HG02678 (cell line): ENCODE data around the gene DCX.

Experiments used
- ATAC-seq: cut with Tn5 transposase; IDR thresholded peaks from one replicate; pipeline ENCODE4 v1.9.1; 2021; ENCODE audit warnings: mild to moderate bottlenecking, moderate library complexity; ENCODE audit not compliant: unreplicated experiment

DCX gene

DNA sequence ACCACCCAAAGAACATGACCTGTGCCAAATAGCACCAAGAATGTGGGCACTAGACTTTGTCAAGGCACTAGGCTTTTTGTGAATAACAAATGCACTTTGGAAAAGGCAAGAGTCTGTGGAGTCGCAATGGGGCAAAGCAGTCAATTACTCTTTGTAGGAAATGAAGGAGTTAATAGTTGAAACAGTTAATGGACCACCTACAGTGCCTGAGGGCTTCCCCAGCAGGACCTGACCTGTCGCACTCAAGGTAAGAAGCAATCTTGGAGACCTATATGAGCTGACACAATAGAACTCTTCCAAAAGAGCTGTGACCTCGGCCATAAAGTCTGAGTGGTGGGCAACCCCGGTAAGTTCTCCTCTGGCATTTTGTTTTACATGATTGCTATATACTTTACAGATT lies 92.5 kb downstream of the DCX start:
- no peak for ATAC-seq

DNA sequence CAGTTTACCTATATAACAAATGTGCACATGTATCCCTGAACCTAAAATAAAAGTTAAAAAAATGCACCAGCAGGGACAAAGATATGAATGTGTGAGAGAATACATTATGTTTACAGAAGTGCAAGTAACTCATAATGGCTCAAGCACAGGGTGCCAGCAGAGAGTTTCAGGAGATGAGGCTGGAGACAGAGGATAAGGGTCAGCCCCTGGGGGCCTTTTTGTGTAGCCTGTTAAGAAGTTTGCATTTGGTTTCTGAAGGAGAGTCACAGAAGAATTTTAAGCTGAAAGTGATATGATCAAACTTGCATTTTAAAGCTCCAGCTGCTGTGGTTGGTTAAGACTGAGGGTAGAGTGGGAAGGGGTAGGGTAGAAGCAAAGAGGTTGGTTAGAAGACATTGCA lies 93.1 kb downstream of the DCX start:
- ATAC-seq = no peak

DNA sequence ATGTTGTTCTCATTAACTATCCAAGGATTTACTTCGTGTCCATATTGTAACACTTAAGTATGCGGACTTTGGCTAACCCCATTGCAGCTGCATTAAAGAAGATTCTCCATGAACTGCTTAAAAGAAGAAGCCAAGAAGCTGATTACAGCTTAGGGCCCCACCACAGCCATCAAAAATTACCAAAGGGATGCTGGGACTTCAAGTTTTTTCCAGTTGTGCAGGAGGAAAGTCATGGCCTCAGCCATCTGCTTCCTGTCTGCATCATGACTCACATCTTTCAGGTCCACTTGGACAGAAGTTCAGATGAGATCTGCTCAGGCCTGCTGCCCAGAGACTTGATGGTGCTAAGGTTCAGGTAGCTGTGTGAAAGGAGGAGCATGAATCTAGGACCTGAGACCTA lies 102.9 kb downstream of the DCX start:
- ATAC-seq = no peak

DNA sequence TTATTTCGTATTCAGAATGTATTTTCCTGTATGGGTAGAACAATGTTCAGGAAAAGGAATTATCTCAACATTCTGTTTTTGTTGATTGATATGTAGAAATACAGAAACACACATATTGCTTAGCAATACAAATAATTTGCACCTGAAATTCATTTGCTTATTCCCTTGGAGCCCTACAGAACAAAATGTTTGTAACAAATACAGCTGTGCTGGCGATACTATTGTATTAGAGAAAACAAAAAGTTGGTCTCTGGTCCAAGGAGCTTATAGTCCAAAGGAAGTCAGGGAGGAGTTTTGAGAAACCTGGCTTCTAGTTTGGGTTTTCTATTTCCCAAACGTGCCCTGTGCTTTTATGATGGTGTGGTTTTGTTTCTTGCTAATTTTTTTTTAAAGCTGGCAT lies 104.0 kb downstream of the DCX start:
- no peak for ATAC-seq

DNA sequence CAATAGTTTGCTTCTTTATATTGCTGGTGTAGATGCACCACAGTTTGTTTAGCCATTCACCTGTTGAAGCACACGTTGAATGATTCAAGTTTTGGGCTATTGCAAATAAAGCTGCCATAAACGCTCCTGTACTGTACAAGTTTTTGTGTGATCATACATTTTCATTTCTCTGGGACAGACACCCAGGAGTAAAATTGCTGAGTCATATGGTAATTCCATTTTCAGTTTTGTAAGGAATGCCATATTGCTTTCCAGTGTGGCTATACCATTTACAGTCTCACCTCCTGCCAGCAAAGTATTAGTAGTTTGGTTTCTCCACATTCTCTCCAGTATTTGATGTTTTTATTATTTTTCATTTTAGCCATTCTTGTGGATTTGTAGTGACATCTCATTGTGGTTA lies 109.7 kb downstream of the DCX start:
- ATAC-seq = no peak

DNA sequence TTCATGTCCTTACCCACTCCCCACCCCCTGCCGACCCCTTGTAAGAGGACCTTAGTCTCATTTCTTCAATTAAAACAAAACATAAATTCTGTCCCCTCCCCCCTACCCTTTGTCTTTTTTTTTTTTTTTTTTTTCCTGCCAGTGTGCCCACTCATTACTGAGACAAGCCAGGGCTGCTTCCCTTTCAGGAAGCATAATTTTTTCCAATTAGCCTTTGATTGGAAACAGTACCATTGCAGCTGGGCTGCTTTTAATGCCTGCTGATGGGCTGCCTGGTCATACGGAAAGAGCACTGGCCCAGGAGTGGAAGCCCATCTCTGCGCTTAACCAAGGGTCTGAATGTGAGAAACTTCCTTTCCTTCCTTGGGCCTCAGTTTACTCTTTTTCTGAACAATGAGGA lies 123.2 kb downstream of the DCX start:
- ATAC-seq = no peak

DNA sequence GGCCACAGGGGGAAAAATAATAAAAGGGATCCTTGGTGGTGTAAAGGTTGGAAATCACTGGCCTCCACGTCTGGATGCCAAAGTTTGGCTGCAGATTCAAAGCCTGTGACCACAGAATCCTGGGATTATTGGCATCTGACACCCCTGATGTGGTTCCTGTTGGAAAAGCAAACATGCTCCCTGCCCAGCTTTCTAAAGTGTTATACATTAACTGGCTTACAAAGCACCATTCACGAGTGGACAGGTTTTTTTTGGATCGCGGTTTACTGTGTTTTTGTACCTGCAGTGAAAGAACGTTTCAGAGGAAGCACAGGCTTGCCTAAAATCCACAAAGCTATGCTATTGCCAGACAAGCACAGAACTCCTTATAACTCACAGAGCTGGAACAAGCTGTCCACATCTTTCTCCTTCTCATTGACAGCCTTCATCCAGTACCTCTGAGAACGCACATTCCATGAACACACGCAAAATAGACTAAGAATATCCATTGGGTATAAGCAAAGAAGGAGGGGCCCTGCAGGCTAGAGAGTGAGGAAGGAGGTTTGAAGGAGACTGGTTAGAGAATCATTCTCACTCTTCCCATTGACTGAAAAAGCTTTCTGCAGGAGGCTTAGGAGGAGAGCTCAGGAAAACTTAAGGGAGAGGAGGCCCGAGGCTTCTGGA lies 127.2 kb downstream of the DCX start:
- ATAC-seq = no peak

DNA sequence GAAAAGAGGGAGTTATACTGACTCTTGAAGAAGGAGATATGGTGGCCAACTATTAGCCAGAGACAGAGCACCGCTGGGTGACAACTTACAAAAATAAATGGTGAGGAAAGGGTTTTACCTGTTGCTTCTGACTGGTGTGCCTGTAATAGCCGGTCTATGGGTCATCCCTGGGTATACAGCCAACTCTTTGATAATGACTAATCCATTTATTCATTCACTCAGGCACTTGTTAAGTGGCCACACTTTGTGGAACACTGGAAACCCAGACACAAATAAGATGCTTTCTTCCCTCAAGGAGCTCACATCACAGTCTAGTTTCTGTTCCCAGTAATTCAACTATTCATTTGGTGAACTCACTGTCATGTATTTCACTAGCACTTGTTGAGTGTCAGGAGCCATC lies 128.5 kb downstream of the DCX start:
- no peak for ATAC-seq

DNA sequence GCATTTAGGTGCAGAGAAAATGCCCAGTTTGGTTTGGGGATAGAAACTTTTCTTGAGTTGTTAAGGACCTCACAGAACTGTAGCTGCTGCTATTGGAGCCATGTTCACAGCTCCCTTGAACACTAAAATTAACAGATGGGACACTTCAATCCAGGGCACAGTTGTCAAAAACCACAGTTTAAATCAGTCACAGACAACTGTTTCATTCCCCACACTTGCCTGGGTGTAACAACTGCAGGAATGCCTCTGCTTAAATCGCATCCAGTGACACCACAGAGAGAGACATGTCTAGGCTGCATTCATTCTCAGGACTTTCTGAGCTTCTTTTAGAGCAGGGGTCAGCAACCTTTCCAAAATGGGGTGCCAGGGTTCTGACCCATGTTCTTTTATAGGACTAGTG lies 129.0 kb downstream of the DCX start:
- ATAC-seq = no peak

DNA sequence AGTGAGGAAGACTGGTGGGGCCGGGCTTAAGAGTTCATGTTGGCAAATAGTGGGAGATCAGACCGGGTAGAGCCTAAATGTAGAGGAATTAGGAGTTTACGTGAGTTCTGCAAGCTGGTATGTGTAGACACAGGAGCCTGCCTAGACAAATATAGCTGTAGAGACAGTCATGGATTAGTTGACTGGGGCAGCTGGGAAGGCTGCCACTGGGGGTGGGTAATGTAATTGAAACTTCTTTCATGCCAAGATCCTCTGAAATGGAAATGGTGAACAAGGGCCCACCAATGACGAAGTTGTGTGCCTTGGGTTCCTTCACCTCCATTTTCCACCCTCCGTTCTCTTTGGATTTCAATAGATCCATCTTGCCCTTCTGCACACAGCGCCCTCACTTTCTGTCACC lies 129.9 kb downstream of the DCX start:
- ATAC-seq = no peak

DNA sequence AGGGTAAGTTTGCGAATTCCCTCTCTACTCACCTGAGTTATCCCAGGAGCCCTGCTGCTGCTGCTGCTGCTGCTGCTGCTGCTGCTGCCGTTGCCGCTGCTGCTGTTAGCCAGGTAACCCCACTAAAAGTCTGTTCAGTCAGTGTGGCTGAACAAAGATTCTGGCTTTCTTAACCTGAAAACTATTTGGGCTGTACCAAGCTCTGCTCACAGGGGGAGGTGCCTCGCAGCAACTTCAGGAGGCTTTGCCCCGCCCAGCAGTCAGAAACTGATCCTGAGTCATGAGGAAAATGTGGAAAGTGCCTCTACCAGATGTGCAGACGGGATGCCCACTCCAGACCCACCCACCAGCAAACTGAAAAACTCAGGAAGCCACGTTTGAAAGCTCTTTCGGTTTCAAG lies 141.7 kb downstream of the DCX start, which contains the start of gene CAPN6:
Gene CAPN6 (minus strand): TSS at position 145 of the 400 bp plus-strand sequence. CDS start 6,547 bp downstream, outside the sequence.
- ATAC-seq = no peak

DNA sequence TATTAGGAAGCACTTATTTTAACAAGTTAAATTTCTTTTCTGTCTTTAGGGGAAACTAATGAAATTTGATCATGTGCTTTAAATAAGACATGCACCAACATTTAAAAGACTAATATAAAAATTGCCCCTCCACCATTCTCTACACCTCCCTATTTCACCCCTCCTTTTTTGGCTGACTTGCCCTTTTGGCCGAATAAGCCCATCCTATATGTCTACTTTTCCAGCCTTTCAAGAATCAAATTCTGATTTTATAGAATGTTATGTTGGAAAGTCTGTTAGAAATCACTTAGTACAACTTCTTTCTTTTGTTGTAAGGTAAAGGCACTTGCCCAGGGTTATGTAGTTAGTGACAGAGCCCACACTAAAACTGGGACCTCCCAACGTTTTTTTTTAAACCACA lies 143.5 kb downstream of the DCX start:
- ATAC-seq = no peak

DNA sequence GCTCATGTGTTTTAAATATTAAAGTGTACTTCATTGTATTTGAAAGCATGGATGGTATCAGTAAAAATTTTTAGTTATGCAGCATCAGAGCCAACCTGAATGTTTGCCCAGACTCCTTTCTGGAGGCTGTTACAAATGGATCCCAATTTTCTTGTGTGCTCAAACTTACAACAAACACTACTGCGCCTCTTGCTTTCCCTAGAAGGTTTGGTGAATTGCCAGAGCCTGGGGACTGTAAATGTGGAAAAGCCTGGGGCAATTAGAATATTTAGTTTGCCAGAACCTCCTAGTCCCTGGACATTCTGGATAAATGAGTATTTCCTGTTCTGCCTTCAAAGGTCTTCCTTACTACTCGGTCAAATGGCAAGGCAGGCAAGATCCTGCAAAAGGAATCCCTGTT lies 146.5 kb downstream of the DCX start:
- no peak for ATAC-seq

DNA sequence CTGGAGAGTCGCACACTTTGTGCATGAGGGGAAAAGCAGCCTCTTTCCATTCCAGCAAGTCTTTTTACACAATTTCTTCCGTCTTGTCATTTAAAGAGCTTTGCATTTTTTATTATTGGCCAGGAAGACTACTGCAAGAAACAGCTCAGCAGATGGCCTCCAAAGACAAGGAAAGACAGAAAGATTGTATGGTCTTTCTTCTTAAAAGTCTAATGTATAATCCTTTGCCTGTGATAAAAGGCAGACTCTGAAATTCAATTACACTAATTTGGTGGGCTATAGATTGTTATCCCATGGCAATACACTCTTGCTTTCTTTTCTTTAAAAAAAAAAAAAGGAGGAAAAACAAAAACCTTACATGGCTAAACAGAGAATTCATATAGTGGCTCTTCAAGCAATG lies 147.6 kb downstream of the DCX start:
- no peak for ATAC-seq

DNA sequence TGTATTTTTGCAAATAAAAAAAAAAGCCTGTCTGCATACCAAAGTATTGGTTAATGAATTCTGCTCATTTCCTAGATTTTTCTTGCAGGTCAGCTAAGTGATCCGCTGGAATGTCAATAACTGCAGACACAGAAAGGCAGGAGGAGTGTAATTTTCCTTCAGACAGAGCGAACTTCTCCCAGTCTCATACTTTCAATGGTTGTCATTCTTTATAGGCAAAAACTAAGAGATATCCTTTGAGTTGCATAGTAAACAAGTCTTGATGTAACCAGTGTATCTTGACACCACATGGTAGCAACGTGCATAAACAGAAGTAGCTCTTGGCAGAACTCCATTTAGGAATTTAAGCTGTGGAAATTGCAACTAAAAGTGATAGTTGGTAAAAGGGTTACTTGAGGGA lies 149.9 kb downstream of the DCX start:
- ATAC-seq = no peak

DNA sequence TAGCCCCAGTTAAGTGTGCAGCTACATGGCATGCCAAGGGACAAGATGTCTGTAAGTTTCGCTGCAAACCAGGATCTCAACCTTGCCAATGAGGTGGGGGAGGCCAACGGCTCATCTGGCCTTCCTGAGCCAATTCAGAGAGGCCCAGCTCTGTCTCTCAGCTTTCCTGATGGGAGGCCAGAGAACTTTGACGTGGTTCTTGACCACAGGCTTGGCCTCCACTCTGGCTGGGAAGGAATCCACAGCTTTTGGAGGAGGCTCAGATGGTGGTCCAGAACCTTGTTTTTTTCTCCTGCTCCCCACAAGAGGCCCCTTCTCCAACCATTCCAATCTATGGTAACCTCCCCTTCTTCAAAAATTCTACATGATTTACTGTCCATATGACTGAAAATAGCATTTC lies 151.5 kb downstream of the DCX start:
- no peak for ATAC-seq

DNA sequence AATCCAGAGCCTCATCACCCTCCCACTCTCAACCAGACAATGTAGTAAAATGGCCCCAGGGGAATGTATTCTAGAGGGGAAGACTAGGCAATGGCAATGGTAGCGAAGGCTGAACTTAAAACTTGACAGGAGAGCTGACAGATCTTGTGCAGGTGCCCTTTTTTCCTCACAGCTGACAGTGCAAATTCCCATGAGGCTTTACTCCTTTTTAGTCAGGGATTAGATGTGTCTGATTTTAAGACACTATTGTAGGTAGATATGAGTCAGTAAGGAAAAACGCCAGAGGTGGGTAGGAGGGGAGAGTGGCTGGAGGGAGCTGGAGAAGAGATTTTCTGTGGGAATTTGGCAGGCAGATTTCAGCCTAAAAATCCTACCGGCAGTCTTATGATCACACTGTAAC lies 152.4 kb downstream of the DCX start:
- ATAC-seq = no peak

DNA sequence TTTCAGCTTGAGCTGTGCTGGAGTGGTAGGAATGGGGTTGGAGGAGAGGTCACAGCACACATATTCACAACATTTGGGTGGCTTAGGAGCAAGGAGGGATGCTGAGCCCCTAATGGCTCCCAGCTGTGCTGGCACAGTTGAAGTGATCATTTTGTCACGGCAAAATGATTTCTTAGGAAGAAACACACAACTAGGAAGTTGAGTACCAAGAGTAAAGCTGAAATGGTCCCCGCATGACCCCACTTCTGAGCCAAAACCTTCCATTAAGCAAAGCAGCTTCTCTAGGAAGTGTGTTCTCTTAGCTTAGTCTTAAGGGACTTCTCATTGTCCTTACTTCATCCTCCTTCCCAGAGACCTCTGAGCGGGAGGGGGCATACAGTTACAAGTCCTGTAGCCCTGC lies 154.3 kb downstream of the DCX start:
- ATAC-seq = no peak

DNA sequence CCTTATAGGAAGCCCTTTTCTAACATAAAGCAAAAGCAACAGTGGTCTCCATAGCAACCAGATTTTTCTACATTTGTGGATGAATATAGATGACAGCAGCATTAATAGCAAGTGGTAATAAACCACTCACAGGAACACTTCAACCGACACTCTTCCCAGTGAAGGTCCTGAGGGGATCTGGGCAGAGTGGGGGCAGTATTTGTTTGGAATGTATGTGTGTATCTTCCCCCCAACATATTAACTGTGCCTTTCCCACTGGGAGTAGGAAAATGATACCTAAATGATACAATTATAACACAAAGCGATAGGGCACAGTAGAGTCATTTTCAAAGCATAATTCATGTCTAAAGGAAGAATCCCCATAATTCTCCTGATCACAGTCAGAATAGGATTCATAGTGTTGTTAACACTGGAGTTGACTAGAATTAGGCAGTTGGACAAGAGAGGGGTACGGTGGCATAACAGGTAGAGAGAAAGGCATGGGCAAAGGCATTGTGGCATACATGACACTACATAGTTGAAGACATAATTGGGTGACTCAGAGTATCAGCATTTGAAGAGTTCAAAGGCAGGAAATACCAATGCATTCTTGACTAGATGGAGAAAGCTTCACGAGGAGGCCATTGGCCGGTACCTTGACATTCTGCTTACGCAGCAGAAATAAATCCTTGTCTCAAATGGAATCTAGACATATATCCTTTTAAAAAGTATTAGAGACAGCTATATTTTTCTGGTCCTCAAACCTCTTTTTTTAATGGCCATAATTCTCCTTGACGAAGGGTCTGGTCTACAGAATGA lies 156.9 kb downstream of the DCX start:
- no peak for ATAC-seq

DNA sequence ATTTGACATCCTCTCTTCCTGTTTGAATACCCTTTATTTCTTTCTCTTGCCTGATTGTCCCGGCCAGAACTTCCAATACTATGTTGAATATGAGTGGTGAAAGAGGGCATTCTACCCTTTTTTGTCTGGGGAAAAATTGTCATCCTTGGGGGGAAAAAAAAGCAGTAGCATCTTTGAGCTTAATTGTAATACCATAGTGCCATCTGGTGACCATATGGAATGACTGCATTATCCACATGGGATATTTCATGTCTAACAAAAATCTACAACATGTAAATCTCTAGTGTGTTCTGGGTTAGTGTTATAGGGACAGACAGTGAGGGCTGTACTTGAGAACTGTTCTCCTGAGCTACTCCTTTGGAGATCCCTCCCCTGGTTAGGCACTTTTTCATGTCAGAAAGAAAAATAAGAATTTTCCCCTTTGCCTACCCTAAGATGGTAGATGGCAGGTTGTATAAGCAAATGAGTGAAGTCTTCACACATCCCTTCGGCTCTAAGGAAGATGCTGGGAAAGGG lies 167.7 kb downstream of the DCX start:
- no peak for ATAC-seq
